Stimulated activated CD4-positive, alpha-beta T cell treated with anti-CD3 and anti-CD28 coated beads, Interleukin-1b, Interleukin-23, amount 100 ng/mL, for 4 hours (primary cell): ENCODE data around the gene HK1.

Experiments used
- DNase-seq, 2 donors: peaks; one replicate each; pipeline ENCODE4 v3.0.0-alpha.2; 2020; ENCODE audit warnings: low read depth in 2 of 2

The HK1 gene

DNA sequence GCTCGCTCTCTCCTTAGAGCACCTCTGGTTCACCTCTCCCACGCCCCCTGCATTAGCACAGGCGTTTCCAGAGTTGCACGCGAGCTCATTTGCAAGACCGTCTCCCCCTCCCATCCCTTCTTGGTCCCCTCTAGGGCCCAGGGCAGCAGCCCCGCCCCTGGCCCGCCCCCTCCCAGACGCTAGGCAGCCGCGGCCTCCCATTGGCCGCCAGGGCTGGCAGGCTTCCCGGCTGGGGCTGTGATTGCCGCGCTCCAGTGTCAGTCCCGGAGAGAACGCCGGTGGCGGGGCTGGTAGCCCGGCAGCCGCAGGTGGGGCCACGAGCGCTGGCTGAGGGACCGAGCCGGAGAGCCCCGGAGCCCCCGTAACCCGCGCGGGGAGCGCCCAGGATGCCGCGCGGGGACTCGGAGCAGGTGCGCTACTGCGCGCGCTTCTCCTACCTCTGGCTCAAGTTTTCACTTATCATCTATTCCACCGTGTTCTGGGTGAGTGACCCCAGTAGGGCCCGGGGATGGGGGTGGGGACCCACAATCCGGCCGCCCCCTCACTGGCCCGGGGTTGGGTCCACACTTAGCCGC lies 173.0 kb downstream of the HK1 start, which contains the start of gene TSPAN15:
TSPAN15 (plus strand) TSS at position 257 of the 575 bp plus-strand sequence; CDS start at position 387, 130 bp downstream.
- DNase-seq = peak; percentile 67 to 72
